ENCODE results near the gene ISYNA1. TPM values are rescaled to one million over a fixed set of nuclear protein-coding genes. Genes with fewer than 3 reads are reported as not detected.

Gene ISYNA1
- total RNA-seq, 6 donors from 2014 or later = 14.5 to 55.5 (median 20.0) TPM

GRCh38 chr19:18418029-18418482 lies 19.9 kb downstream of the ISYNA1 start:
- peak in 1 of 2 donors; percentile 89 for DNase-seq
- no peaks in the 10 kb centered on the region for H3K9me3 ChIP-seq

GRCh38 chr19:18417250-18418028 lies 20.5 kb downstream of the ISYNA1 start:
- peak; percentile 38 to 71 for ATAC-seq (ENCODE audit: low FRiP score in 2 of 2)
- Histone ChIP-seq H3K36me3 (no peaks in the 10 kb centered on the region), H3K9me3 (no peaks in the 10 kb centered on the region), H3K4me3 (peak overlapping the region in 3 of 4 donors; percentile 38 to 82 (median 80)), H3K27ac (peak overlapping the region; percentile 87 to 94 (median 91)), H3K4me1 (peaks cover 60 to 74% (median 63%) of the 10 kb centered on the region in 4 donors), H3K27me3 (no peaks in the 10 kb centered on the region)
- 0 to 1% methylated on average over 14 to 17 of the region's 53 CpGs for WGBS, 2 donors
- peak; percentile 82 to 93 for DNase-seq
- TF ChIP-seq POLR2AphosphoS5 (IDR thresholded peaks at IDR 0.05) (peak; percentile 61 to 67), POLR2A (IDR thresholded peaks at IDR 0.05) (peak in 3 of 4 donors; percentile 28 to 68 (median 42)), EP300 (IDR thresholded peaks at IDR 0.05) (peak in 1 of 4 donors; percentile 11), CTCF (IDR thresholded peaks at IDR 0.05) (peak in 2 of 6 experiments; percentile 3 to 13)

More at GRCh38 chr19:18418029-18418482, 19.9 kb downstream of the ISYNA1 start:
- Histone ChIP-seq H3K4me3 (peak overlapping the region in 3 of 4 donors; percentile 38 to 82 (median 80)), H3K4me1 (peaks cover 64 to 80% (median 65%) of the 10 kb centered on the region in 4 donors), H3K27me3 (no peaks in the 10 kb centered on the region), H3K36me3 (no peaks in the 10 kb centered on the region), H3K27ac (peak overlapping the region; percentile 87 to 94 (median 91))
- WGBS, 2 donors = 12 to 60% methylated on average over 1 to 21 of the region's 30 CpGs
- peak; percentile 0 for ATAC-seq (ENCODE audit: low FRiP score in 2 of 2)
- TF ChIP-seq EP300 (IDR thresholded peaks at IDR 0.05) (no peak), POLR2AphosphoS5 (IDR thresholded peaks at IDR 0.05) (no peak), POLR2A (IDR thresholded peaks at IDR 0.05) (no peak), CTCF (IDR thresholded peaks at IDR 0.05) (no peak)

GRCh38 chr19:18416778-18417249 lies 21.1 kb downstream of the ISYNA1 start:
- H3K27me3 ChIP-seq = no peaks in the 10 kb centered on the region
- WGBS, 2 donors = 1 to 2% methylated on average over 34 of the region's 44 CpGs
- H3K9me3 ChIP-seq = no peaks in the 10 kb centered on the region
- H3K4me1 ChIP-seq = peaks cover 60 to 74% (median 63%) of the 10 kb centered on the region in 4 donors
- H3K27ac ChIP-seq = peak overlapping the region; percentile 87 to 94 (median 91)
- DNase-seq = peak; percentile 86 to 95
- H3K36me3 ChIP-seq = no peaks in the 10 kb centered on the region
- peak overlapping the region in 3 of 4 donors; percentile 38 to 82 (median 80) for H3K4me3 ChIP-seq
- TF ChIP-seq CTCF (IDR thresholded peaks at IDR 0.05) = no peak
- TF ChIP-seq POLR2AphosphoS5 (IDR thresholded peaks at IDR 0.05) = peak; percentile 24 to 29
- peak in 1 of 4 donors; percentile 23 for TF ChIP-seq POLR2A (IDR thresholded peaks at IDR 0.05)
- no peak for TF ChIP-seq EP300 (IDR thresholded peaks at IDR 0.05)
- peak; percentile 69 to 81 for ATAC-seq (ENCODE audit: low FRiP score in 2 of 2)

GRCh38 chr19:18415178-18415867 lies 22.6 kb downstream of the ISYNA1 start:
- WGBS, 2 donors = 14 to 41% methylated on average over 20 to 25 of the region's 25 CpGs

More at GRCh38 chr19:18415178-18415867, 22.6 kb downstream of the ISYNA1 start:
- Histone ChIP-seq H3K4me1 (peaks cover 49 to 63% (median 52%) of the 10 kb centered on the region in 4 donors), H3K4me3 (peak overlapping the region in 3 of 4 donors; percentile 18 to 38 (median 37)), H3K9me3 (no peaks in the 10 kb centered on the region), H3K36me3 (no peaks in the 10 kb centered on the region), H3K27ac (peak overlapping the region; percentile 87 to 94 (median 91)), H3K27me3 (no peaks in the 10 kb centered on the region)
- peak in 1 of 4 donors; percentile 59 for TF ChIP-seq POLR2A (IDR thresholded peaks at IDR 0.05)
- TF ChIP-seq CTCF (IDR thresholded peaks at IDR 0.05) = no peak
- peak; percentile 68 to 76 for TF ChIP-seq POLR2AphosphoS5 (IDR thresholded peaks at IDR 0.05)
- DNase-seq (peak in 1 of 2 donors; percentile 83), ATAC-seq (ENCODE audit: low FRiP score in 2 of 2) (peak; percentile 15 to 19)
